GM21381 (cell line): ENCODE results near the gene PLAC1.

Experiments
- ATAC-seq: cut with Tn5 transposase; IDR thresholded peaks from one replicate; pipeline ENCODE4 v1.9.1; 2021; ENCODE audit warnings: mild to moderate bottlenecking, moderate library complexity; ENCODE audit not compliant: unreplicated experiment

The PLAC1 gene

DNA sequence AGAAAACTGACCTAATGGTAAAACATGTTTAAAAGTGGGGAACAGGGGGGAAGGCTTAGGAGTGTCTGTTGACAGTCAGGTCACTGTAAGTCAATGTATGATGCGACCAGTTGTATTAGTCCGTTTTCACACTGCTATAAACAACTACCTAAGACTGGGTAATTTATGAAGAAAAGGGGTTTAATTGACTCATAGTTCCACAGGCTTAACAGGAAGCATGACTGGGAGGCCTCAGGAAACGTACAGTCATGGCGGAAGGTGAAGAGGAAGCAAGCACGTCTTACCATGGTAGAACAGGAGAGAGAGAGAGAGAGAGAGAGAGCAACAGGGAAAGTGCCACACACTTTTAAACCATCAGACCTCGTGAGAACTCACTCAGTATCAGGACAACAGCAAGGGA is 13.0 kb upstream of the PLAC1 start:
- no peak for ATAC-seq

DNA sequence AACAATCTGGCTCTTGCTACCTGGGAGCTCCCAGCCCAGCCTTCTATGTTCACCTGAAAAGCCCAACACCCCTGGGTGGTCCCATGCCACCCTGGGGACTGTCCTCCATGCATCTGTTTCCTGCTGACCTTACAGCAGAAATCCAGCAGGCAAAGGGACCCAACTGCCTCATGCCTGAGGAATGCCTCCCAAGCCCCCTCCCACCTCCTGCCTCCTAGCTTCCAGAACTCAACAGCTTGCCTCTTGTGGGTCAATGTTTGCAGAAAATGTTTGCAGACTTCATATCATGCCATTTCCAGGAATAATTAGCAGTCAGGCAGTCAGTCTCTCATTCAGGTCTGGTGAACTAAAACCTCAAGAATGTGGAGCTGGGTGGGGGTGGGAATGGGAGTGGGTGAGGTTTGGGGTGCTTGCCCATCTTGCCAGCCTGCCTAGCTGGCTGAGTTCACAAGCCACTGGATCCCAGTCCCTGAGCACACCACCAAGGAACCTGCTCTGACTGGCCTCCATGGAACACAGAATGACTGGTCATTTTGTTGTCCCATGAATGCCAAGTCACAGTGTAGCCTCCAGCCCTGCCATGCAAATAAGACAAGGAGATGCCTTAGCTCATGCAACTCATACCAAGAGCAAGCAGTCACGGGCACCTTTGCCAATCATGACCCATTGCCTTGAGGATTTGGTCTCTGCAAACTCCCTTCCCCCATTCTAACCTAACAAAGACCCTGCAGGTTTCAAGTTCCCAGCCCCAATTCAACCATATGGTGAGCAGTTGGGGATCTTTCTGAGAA is 12.1 kb upstream of the PLAC1 start:
- no peak for ATAC-seq

- ATAC-seq: no peak
Measured at GRCh38 chrX:134669378-134670098, 11.3 kb upstream of the PLAC1 start.

DNA sequence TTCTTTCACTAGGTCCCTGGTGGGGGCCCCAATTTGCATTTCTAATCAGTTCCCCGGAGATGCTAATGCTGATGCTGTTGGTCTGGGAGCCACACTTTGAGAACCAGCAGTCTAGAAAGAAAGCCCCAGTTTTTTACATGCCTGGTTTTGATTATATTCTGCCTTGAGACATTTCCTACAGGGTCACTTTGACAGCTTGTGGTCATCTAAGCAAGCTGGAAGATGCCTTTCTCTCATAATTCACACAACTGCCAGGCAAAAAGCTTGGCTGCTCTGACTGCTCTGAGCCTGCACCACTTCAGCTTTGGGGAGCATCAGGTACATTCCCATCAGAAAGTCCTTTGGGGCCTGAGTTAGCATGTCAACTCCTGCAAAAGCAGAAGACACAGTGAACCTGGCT is 5.9 kb upstream of the PLAC1 start:
- ATAC-seq: no peak

DNA sequence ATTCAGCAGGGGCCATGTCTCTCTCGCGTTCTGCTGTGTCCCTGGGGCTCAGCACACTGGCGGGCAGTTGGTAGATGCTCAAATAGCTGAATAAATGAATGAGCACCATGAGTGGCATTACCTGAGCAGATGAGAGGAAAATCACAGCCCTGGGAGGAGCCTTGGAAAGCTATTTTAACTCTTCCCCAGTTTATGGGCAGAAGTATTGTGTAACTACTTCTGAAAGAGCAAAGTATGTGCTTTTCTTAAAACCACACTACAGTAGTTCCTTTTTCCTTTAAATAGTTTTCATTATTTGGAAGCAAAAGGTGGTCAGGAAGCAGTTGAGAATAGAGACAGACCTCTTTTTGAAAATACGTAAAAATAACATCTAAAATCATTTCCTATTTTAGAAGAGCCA is 3.0 kb upstream of the PLAC1 start:
- no peak for ATAC-seq

DNA sequence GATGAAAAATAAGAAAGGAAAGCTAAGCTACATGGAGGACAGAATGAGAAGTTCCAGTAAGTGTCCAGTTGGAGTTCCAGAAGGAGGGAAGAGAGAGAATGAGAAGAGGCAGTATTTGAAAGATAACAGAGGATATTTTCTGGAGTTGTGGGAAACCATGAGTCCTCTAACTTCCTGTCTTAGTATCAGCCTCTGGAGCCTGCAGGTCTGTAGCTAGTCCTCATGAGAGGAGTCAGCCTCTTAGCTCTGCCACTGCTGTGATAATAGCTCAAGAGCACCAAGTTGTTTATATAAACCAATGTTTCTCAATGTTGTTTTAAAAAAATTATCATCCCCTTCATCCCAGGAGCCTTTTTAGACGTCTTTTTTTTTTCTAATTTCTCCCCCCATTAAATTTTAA is 2.4 kb upstream of the PLAC1 start:
- ATAC-seq: no peak

GRCh38 chrX:134659761-134660160 is 1.5 kb upstream of the PLAC1 start:
- ATAC-seq: no peak

DNA sequence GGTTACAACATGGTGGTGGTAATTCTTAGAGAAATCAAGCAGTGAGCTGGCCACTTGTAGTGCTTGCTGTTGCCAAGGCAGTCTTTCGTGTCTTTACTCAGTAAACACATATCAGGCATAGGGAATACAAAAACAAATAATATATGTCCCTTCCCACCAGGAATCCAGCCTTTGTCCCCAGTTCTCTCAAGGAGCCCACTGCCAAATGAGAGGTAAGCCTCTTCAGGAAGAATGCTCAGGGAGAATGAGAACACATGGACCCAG is 421 bp upstream of the PLAC1 start:
- ATAC-seq: no peak

DNA sequence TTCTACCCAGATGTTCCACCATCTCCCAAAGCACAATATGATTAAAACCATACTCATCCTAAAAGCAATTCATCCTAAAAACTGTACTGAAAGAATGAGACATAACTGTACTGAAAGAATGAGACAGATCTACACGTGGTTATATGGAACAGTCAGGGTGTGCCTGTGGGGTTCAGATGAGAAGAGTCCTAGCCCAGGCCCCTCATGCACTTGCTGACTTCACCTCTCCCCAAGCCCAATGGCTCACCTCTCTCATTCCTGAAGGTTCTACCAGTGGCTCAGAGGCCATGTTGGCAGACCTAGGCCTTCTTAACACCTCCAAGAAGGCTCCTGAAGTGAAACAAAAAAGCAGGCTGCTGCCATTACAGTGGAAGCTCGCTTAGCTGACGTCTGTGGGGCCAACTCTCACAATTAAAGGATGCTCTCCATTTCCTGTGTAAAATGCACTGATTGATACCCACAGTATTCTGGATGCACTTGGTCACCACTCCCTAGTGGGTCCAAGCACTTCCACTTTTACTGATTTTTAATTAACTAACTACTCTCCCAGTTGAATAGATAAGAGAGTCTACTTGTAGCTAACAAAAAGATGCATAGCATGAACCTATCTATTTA is 3.8 kb downstream of the PLAC1 start:
- ATAC-seq: no peak

DNA sequence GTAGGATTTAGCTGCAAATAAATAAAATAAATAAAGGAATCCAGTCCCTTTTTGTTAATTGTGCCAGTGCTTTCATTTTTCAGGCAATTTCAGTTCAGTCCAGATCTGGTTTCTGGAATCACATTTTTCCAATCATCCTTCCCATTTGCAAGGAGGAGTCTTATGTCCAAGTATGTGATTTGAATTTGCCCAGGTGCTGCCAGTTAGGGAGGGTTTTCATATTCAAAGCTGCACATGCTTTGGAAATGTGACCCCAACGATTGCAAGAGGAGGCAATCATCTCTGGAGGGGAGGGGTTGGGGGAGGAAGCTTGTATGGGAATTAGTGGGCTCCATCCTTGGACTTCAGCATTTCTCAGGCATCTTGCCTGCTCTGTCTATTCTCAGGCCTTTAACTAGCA is 4.4 kb downstream of the PLAC1 start:
- ATAC-seq: no peak

DNA sequence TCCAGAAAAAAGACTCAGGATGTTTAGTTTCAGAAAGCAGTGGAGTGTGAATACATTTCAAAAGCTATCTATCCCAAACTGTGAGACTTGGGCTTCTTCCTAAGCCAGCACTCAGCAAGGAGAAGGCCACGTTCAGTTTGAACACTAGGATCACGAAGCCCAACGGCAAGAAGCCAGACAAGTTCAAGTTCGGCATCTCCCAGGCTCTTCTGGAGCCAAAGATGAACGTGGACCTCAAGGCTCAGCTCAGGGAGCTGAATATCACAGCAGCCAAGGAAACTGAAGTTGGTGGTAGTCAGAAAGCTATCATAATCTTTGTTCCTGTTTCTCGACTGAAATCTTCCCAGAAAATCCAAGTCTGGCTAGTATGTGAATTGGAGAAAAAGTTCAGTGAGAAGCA is 7.6 kb downstream of the PLAC1 start:
- ATAC-seq: no peak

DNA sequence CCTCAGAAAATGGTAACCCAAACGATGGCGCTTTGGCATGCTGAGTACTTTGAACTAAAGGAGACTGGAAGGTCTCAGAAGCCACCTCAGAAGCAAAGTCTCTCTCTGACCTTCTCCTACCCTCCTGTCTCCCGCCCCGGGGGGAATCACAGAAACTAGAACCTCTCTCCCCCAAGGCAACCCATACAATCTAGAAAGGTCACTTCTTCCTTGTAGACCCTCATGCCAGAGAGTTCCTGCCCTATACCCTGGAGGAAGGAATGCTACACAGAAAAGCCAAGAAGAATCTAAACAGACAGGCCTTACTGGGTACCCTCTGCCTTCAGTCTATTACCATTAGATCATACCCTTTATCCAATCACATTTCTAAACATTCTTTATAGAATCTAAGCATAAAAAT is 8.5 kb downstream of the PLAC1 start:
- no peak for ATAC-seq

DNA sequence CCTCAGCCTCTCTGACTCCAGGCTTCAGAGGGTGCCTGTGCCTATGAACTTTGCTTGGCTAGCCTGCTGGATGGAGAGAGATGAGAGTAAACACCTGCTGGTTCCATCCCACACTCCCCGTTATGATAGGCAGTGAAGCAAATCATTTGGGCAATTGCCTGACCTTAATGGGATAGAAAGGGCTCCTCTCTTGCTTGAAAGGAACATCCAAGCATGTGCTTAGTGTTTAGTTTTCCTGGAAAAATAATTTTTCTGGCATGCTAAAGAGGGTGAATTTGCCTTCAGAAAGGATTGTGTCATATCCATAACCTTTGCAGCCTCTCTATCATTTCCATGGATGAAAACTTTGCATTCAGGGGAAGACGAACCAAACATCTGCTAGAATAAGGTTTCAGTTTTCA is 10.8 kb downstream of the PLAC1 start:
- ATAC-seq: no peak

DNA sequence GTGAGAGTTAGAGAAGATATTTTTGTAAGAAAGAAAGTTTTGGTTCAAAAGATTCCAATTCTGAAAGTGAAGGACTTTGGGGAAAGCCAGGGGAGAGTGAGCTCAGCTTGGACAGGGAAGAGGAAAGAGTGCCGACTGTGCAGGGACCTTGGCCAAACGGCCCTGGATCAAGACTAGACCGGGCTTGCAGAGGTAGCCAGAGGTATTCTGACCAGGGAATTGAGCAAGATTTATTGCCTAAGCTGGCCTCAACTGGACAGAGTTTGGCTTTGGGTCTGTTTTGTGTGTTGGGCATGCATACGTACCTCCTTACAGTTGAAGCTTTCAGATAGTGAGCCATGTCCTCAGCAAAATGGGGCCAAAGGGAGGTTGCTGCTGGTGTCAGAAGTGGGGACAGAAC is 11.6 kb downstream of the PLAC1 start:
- ATAC-seq: no peak

DNA sequence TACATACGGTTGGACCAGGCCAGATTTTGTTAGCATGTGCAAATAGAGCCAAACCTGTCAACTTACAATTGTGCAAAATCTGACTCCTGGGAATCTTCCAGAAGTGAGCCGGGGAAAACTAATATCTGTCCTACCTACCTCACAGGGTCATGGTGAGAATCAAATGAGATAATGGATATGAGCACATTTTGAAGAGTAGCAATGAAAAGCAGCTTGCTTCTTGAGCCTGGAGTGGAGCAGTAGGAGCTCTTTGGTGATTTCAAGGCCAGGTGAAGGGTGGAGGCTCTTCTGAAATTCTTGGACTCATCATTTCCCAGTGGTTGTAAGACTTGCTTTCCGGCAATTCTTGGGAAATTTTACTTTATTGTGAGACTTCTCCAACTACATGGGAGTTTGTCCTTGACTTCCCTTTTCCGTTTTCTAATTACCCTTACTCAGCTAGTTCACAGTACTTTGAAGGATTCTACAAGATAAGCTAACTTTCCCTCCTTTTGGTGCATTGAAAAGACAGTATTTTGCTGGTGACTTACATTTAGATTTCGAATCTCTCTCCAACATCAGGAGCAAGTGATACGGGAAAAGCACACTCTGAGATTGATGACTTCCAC is 12.2 kb downstream of the PLAC1 start:
- no peak for ATAC-seq

- ATAC-seq: no peak
Measured at GRCh38 chrX:134642386-134642785, 15.9 kb downstream of the PLAC1 start.

DNA sequence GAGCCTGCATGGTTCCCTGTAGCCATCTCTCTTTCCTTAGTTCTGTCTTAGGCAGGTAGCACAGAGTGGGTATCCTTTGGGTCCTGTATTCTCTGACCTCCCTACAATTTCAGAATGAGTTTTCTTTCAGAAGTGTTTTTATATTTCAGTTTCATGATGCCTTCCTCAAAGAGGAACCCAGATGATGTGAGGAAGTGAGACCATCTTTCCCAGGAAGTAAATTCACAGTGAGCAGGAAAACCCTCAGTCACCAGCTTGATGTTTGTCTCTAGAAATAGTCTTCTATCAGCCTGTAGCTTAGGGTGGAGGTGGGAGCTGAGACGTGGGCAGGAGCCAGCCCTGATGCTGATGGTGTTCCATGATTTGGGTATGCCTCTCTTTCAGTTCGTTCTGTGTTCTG is 16.9 kb downstream of the PLAC1 start:
- ATAC-seq: no peak

GRCh38 chrX:134640914-134641313 is 17.4 kb downstream of the PLAC1 start:
- ATAC-seq: no peak

- no peak for ATAC-seq
Measured at GRCh38 chrX:134636851-134637250, 21.4 kb downstream of the PLAC1 start.

GRCh38 chrX:134634691-134635090 is 23.6 kb downstream of the PLAC1 start:
- ATAC-seq: no peak

- ATAC-seq: no peak
Measured at GRCh38 chrX:134633832-134634231, 24.4 kb downstream of the PLAC1 start.

GRCh38 chrX:134633394-134633793 is 24.9 kb downstream of the PLAC1 start:
- ATAC-seq: no peak
